Tibial artery (tissue), 4 donors: ENCODE measurements around the gene CELSR2.

Experiments used
- DNase-seq, 2 donors: peaks; one replicate each; pipeline ENCODE4 v3.0.0-alpha.2; 2019
- H3K27ac ChIP-seq, 2 donors: fragments of 200-600 bp; sonication (generic) in 1 of 2; 1 replicate in 1 of 2; 2 replicates in 1 of 2; pipeline ENCODE4 v1.5.1; 2018 to 2019; ENCODE audit warnings: mild to moderate bottlenecking in 1 of 2
- H3K27me3 ChIP-seq, 2 donors: fragments of 200-600 bp; sonication (generic) in 1 of 2; one replicate each; pipeline versions ENCODE4 v1.5.1 to v1.6.0; 2016 to 2019
- H3K36me3 ChIP-seq, 3 donors: fragments of 200-600 bp; sonication (generic) in 2 of 3; one replicate each; pipeline ENCODE4 v1.5.1; 2016 to 2019; ENCODE audit warnings: mild to moderate bottlenecking in 2 of 3
- H3K4me1 ChIP-seq, 4 donors: fragments of 200-600 bp; sonication (generic) in 2 of 4; 1 replicate in 3 of 4; 2 replicates in 1 of 4; pipeline ENCODE4 v1.5.1; 2016 to 2019
- H3K4me3 ChIP-seq, 2 donors: fragments of 200-600 bp; sonication (generic) in 1 of 2; 1 replicate in 1 of 2; 2 replicates in 1 of 2; pipeline ENCODE4 v1.5.1; 2018 to 2019; ENCODE audit warnings: mild to moderate bottlenecking in 2 of 2
- H3K9me3 ChIP-seq, 3 donors: fragments of 200-600 bp; sonication (generic) in 1 of 3; one replicate each; pipeline ENCODE4 v1.5.1; 2016 to 2019
- CTCF ChIP-seq, 2 experiments: fragments of 200-600 bp in 1 of 2; fragments of 450-650 bp in 1 of 2; IDR thresholded peaks; one replicate each; pipeline ENCODE4 v1.5.1; 2017 to 2019; ENCODE audit warnings: antibody characterized with exemption in 2 of 2, mild to moderate bottlenecking in 1 of 2, moderate library complexity in 1 of 2
- intact Hi-C: fragments of 100-400 bp; cut with DNase I; formaldehyde crosslinking; loops from one replicate; pipeline ENCODE4 v1.15.0; 2023; ENCODE audit warnings: low total_unique reads

The CELSR2 gene

GRCh38 chr1:109225308-109225707 is 24.0 kb upstream of the CELSR2 start:
- intact Hi-C loops: no loop called here
- H3K9me3 ChIP-seq: no peaks in the 10 kb centered on the region
- no peak overlapping the region for H3K27ac ChIP-seq
- no peak overlapping the region for H3K4me3 ChIP-seq
- H3K36me3 ChIP-seq: peaks cover 29 to 43% (median 34%) of the 10 kb centered on the region in 3 donors
- H3K4me1 ChIP-seq: peaks cover 0 to 14% (median 0%) of the 10 kb centered on the region in 4 donors
- no peak for TF ChIP-seq CTCF (IDR thresholded peaks at IDR 0.05)
- no peaks in the 10 kb centered on the region for H3K27me3 ChIP-seq
- DNase-seq: no peak

GRCh38 chr1:109225711-109226445 is 23.5 kb upstream of the CELSR2 start:
- no peaks in the 10 kb centered on the region for H3K9me3 ChIP-seq
- no peaks in the 10 kb centered on the region for H3K27me3 ChIP-seq
- TF ChIP-seq CTCF (IDR thresholded peaks at IDR 0.05): no peak
- no peak overlapping the region for H3K27ac ChIP-seq
- peaks cover 33 to 48% (median 40%) of the 10 kb centered on the region in 3 donors for H3K36me3 ChIP-seq
- intact Hi-C loops: no loop called here
- no peak overlapping the region for H3K4me3 ChIP-seq
- DNase-seq: no peak
- peaks cover 0 to 14% (median 0%) of the 10 kb centered on the region in 4 donors for H3K4me1 ChIP-seq

- H3K4me3 ChIP-seq: no peak overlapping the region
- no peak for TF ChIP-seq CTCF (IDR thresholded peaks at IDR 0.05)
- H3K27me3 ChIP-seq: no peaks in the 10 kb centered on the region
- intact Hi-C loops: no loop called here
- no peak for DNase-seq
- no peak overlapping the region for H3K27ac ChIP-seq
- peaks cover 50 to 63% (median 63%) of the 10 kb centered on the region in 3 donors for H3K36me3 ChIP-seq
- H3K4me1 ChIP-seq: peaks cover 0 to 14% (median 0%) of the 10 kb centered on the region in 4 donors
- no peaks in the 10 kb centered on the region for H3K9me3 ChIP-seq
Observed at GRCh38 chr1:109228167-109228566, 21.2 kb upstream of the CELSR2 start.

- Histone ChIP-seq H3K4me1 (peaks cover 0 to 11% (median 0%) of the 10 kb centered on the region in 4 donors), H3K4me3 (no peak overlapping the region), H3K36me3 (peaks cover 60 to 76% (median 69%) of the 10 kb centered on the region in 3 donors), H3K9me3 (no peaks in the 10 kb centered on the region), H3K27ac (no peak overlapping the region), H3K27me3 (no peaks in the 10 kb centered on the region)
- TF ChIP-seq CTCF (IDR thresholded peaks at IDR 0.05): no peak
- intact Hi-C loops: no loop called here
- no peak for DNase-seq
Observed at GRCh38 chr1:109229531-109230127, 19.7 kb upstream of the CELSR2 start.

- no peak for TF ChIP-seq CTCF (IDR thresholded peaks at IDR 0.05)
- intact Hi-C loops: no loop called here
- H3K27me3 ChIP-seq: no peaks in the 10 kb centered on the region
- H3K36me3 ChIP-seq: peaks cover 75 to 90% (median 83%) of the 10 kb centered on the region in 3 donors
- H3K4me3 ChIP-seq: no peak overlapping the region
- H3K27ac ChIP-seq: no peak overlapping the region
- no peaks in the 10 kb centered on the region for H3K9me3 ChIP-seq
- H3K4me1 ChIP-seq: peaks cover 0 to 6% (median 0%) of the 10 kb centered on the region in 4 donors
- no peak for DNase-seq
Observed at GRCh38 chr1:109231066-109231465, 18.3 kb upstream of the CELSR2 start.
